GM19193 (cell line): ENCODE data around the gene KCNJ5.

Experiments used
- POLR2A ChIP-seq: IDR thresholded peaks from 4 replicates; pipeline ENCODE4 v1.6.1; 2011; ENCODE audit not compliant: insufficient read depth, insufficient read length; ENCODE audit errors: extremely low read depth

Gene KCNJ5

DNA sequence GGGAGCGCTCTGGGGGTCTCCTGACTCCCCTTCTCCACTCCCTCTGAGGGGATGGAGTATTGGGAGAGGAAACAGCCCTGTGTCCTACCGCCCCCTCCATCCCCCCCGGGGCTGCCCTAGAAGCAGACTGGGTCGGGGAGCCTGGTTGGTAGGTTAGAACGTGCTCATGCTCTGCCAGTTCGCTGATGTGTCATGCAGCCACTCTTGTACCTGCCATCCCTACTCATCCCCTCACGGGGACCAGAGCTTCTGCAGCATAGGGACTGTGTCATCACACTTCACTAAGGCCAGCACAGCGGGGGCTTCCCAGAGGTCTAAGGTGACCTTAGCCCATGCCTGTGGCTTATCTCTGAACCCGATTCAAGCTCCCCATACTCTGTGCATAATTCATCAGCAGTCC lies 28.8 kb upstream of the KCNJ5 start:
- no peak for TF ChIP-seq POLR2A

GRCh38 chr11:128862908-128863660 lies 28.1 kb upstream of the KCNJ5 start:
- TF ChIP-seq POLR2A, result no peak

DNA sequence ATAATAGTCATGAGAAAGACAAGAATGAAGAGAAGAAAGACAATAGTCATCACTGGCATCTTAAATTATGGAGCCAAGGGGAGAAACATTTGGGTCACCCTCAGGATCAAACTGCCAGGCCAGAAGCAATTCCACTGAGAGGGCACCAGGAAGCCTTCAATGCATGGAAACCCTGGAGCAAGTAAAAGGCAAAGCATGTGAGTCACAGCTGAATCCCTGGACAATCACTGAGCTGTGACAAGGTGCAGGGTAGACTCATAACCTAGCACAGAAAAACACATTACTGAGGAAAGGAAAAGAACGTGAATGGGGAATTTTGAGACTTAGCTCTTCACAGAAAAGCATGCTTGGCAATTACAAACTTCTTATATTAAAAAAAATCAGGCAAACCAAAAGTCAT lies 25.7 kb upstream of the KCNJ5 start:
- no peak for TF ChIP-seq POLR2A

- TF ChIP-seq POLR2A, result no peak
Measured at GRCh38 chr11:128867277-128867676, 23.9 kb upstream of the KCNJ5 start, which contains the start of gene KCNJ1. KCNJ1 (minus strand) TSS chr11:128867296; CDS start chr11:128840243, 27,053 bp downstream.

- TF ChIP-seq POLR2A, result no peak
Measured at GRCh38 chr11:128868841-128869671, 22.1 kb upstream of the KCNJ5 start.

DNA sequence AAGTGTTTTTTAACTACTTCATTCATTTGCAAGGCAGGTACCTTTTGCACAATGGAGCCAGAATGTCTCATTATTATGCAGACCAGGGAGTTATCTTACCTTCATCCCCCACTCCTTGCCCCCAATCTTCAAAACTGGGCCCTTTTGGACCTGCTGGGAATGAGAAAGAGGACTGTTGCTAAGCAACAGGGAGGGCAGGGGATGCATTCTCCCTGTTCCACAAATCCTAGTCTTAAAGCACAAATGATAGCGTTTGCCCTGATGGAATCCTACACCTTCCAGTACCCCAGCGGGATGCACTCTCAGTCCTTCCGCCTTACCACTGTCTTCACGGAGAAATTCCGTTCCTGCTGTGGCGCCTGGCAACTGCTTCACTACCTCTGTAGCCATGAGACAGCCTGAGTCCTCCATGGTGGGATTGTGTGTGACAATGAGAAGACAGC lies 20.0 kb upstream of the KCNJ5 start:
- no peak for TF ChIP-seq POLR2A

GRCh38 chr11:128872094-128872493 lies 19.1 kb upstream of the KCNJ5 start:
- TF ChIP-seq POLR2A, result no peak

DNA sequence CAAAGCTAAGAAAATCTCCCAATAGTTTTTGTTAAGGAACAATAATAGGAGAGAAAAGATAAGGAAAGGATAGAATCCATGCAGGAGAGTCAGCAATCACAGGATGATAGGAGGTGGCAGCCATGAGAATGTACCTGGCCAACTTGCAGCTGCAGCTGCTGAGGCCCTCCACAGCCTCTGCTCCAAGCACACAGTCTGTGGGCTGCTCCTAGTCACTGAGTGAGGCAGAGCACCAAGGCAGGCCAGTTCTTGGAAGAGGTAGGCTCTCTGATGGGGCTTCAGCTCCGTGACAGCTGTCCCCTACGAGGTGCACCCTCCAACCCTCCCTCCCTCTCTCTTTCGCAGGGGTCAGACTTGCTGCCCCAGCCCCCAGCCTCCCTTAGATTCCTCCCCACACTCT lies 18.6 kb upstream of the KCNJ5 start:
- TF ChIP-seq POLR2A, result no peak

- no peak for TF ChIP-seq POLR2A
Measured at GRCh38 chr11:128874427-128874826, 16.7 kb upstream of the KCNJ5 start.

DNA sequence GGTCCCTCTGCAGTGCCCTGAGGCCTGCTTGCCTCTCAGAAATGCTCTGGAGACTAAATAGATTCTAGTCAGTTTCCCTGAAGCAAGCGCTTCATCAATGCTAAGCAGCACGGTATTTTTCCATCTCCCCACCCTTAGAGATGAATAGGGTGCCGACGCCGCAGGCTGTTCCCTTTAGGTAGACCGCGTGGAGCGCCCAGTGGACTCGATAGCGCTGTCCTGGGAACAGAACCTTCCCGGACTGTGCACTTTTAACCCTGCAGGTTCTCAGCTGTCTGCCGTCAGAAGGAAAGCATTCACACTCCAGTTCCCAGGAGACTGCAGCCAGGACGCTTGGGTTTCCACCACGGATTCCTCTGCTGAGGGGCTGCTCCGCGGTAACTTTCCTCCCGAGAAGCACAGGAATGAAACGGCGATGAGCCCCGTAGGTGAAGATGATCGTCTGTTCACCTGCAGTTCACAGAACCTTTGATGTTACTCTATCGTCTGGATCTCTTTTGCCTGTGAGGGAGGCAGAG lies 15.0 kb upstream of the KCNJ5 start:
- TF ChIP-seq POLR2A, result no peak

DNA sequence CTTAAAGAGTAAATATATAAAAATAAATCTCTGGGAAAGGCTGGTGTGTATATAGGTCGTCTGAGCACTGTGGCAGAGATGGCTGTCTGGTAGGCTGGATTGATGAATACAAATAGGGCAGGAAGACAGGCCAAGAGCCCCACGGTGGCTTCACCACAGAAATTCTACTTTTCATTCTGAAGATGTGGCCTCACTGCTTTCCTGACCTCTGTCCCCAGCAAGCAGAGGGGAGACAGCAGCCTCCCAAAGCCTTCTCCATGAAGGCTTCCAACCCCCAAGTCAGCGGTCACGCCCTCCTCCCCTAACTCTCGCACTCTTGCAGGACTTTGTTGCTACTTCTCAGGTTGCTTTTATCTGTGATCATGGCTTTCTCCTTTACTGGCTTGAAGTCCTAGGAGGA lies 13.4 kb upstream of the KCNJ5 start:
- TF ChIP-seq POLR2A, result no peak

GRCh38 chr11:128878455-128878854 lies 12.7 kb upstream of the KCNJ5 start:
- no peak for TF ChIP-seq POLR2A

DNA sequence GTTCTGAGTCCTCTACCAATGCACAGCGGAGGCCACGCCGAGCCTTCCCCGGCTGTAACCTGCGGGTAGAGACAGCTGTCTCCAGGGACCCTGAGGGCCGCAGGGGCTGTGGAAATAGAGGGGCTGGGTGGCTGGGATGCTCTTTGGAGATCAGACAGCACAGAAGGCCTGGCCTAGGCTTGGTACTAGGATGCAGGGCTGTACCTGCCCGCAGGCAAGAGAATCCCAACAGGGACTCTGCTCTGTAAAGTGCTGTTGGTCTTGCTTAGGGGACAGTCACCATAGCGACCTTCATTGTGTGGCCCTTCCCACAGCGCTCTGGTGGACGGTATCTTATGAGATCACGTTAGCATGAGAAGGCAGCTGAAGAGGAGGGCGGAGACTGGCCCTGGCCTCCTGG lies 11.3 kb upstream of the KCNJ5 start:
- no peak for TF ChIP-seq POLR2A

DNA sequence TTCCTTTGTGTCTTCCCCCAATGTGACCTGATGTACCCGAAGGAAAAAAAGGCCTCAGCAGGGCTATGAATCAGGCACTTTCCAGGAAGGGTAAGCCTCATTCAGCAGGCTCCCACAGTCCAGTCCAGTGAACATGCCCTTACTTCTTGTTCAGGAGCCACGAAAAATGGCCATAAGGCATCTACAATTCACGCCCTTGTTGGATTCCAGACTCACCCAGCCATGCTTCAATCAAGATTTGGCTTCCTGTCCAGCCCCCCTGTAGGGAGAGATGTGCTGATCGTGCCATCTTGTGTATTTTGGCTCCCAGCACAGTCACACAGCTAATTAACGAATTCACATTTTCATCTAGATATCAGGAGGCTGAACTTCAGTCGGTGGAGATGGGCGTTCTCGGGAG lies 9.9 kb upstream of the KCNJ5 start:
- no peak for TF ChIP-seq POLR2A

GRCh38 chr11:128882451-128882850 lies 8.7 kb upstream of the KCNJ5 start:
- no peak for TF ChIP-seq POLR2A

GRCh38 chr11:128884054-128884453 lies 7.1 kb upstream of the KCNJ5 start:
- TF ChIP-seq POLR2A, result no peak
